ENCODE results near the gene DNAJC21. TPM values are rescaled to one million over a fixed set of nuclear protein-coding genes. Genes with fewer than 3 reads are reported as not detected.

DNAJC21 gene
- total and polyA plus RNA-seq, 2 experiments from 2014 or later, result 35.7 to 37.4 TPM

- H3K4me3 ChIP-seq, result no peak overlapping the region
- no peaks in the 10 kb centered on the region for H3K36me3 Mint-ChIP-seq (ENCODE audit: low read depth)
These were observed 33.5 kb upstream of the DNAJC21 start for GRCh38 chr5:34895641-34896419.

More at GRCh38 chr5:34895641-34896419, 33.5 kb upstream of the DNAJC21 start:
- Mint-ChIP-seq H3K4me3 (no peak overlapping the region), H3K27me3 (ENCODE audit: insufficient read depth, low read depth, poor library complexity) (no peaks in the 10 kb centered on the region), H3K9me3 (no peaks in the 10 kb centered on the region), H3K27ac (0 out of 2 replicates have a peak overlapping the region, but pooled peaks have one; percentile 19), H3K4me1 (peaks cover 18% of the 10 kb centered on the region)
- Histone ChIP-seq H3K79me2 (replicated peaks; ENCODE audit: insufficient read depth) (no peaks in the 10 kb centered on the region), H3K4me1 (ENCODE audit: insufficient read depth) (peaks cover 18% of the 10 kb centered on the region; the same call in 1 of the 2 replicates), H3K27me3 (ENCODE audit: insufficient read depth) (no peaks in the 10 kb centered on the region), H3K4me2 (no peak overlapping the region), H3K36me3 (ENCODE audit: insufficient read depth) (no peaks in the 10 kb centered on the region), H3K9me2 (ENCODE audit: insufficient read depth) (no peaks in the 10 kb centered on the region), H3K27ac (ENCODE audit: low read depth) (no peak overlapping the region), H3F3A (replicated peaks; ENCODE audit: low read depth) (0 out of 2 replicates have a peak, but pooled peaks cover 2% of the 10 kb centered on the region), H4K20me1 (replicated peaks; ENCODE audit: insufficient read depth) (no peaks in the 10 kb centered on the region), H2AFZ (no peak overlapping the region)
- no peak for DNase-seq (ENCODE audit: low spot score)
- ATAC-seq, result peak; percentile 37; the same call in 1 of the 3 replicates
- TF ChIP-seq ZNF331 (CRISPR knock-in tag; IDR thresholded peaks at IDR 0.05; ENCODE audit: low read depth) (no peak), ZNF462 (CRISPR knock-in tag; IDR thresholded peaks at IDR 0.05) (no peak), ETS1 (IDR thresholded peaks at IDR 0.05) (no peak), ZNF114 (CRISPR knock-in tag; IDR thresholded peaks at IDR 0.05) (no peak), REST (IDR thresholded peaks at IDR 0.05; ENCODE audit: unreplicated experiment) (no peak), CREB1 (CRISPR knock-in tag; IDR thresholded peaks at IDR 0.05; ENCODE audit: low read depth) (no peak), NANOG (IDR thresholded peaks at IDR 0.05; ENCODE audit: borderline replicate concordance) (no peak), EZH2 (IDR thresholded peaks at IDR 0.05; ENCODE audit: low read depth, unreplicated experiment) (no peak), EZH2phosphoT487 (IDR thresholded peaks at IDR 0.05; ENCODE audit: unreplicated experiment) (no peak)

All from GM23338 (cell line).